T-cell (primary cell): ENCODE data around the gene PCSK1. TPM values are rescaled to one million over a fixed set of nuclear protein-coding genes. Genes with fewer than 3 reads are reported as not detected.

Source experiments
- ATAC-seq, 4 experiments: fragments of 200-7000 bp in 3 of 4; fragments of 150-1000 bp in 1 of 4; cut with Tn5 transposase; replicated peaks in 1 of 4; 1 replicate in 3 of 4; 2 replicates in 1 of 4; pipeline ENCODE4 v1.10.0; 2021; ENCODE audit warnings: moderate library complexity in 3 of 4, mild to moderate bottlenecking in 2 of 4, moderate number of reproducible peaks in 1 of 4
- CTCF ChIA-PET, 2 donors: fragments of 300-600 bp; sonication (Branson Sonifier 250); formaldehyde crosslinking; loops; one replicate each; lab custom pipeline; 2022; ENCODE audit warnings: antibody characterized with exemption in 2 of 2; lab: Charles Lee
- POLR2A ChIA-PET, 2 donors: fragments of 300-600 bp; sonication (Branson Sonifier 250); formaldehyde crosslinking; loops; one replicate each; lab custom pipeline; 2022; ENCODE audit warnings: antibody characterized with exemption in 2 of 2; lab: Charles Lee
- DNase-seq, 35 experiments: peaks; one replicate each; pipeline versions ENCODE4 v3.0.0 to v3.0.0-alpha.2; 2013 to 2023
- H3K27ac ChIP-seq: one replicate; pipeline ENCODE4 v1.5.1; 2013; ENCODE audit warnings: low read length
- H3K27me3 ChIP-seq, 2 experiments: replicated peaks in 1 of 2; 1 replicate in 1 of 2; 2 replicates in 1 of 2; pipeline versions ENCODE4 v1.6.1 to v1.7.0; 2013; ENCODE audit warnings: low read length in 1 of 2, mixed read lengths in 1 of 2; ENCODE audit not compliant: control insufficient read depth in 2 of 2, insufficient read depth in 2 of 2; ENCODE audit errors: extremely low read depth in 1 of 2
- H3K36me3 ChIP-seq, 2 donors: 1 replicate in 1 of 2; 2 replicates in 1 of 2; pipeline versions ENCODE4 v1.6.1 to v1.7.0; 2013; ENCODE audit warnings: low read length in 1 of 2; ENCODE audit not compliant: control insufficient read depth in 2 of 2, insufficient read depth in 1 of 2; ENCODE audit errors: extremely low read depth in 1 of 2
- H3K4me1 ChIP-seq, 2 experiments: 1 replicate in 1 of 2; 2 replicates in 1 of 2; pipeline versions ENCODE4 v1.6.1 to v1.7.0; 2013; ENCODE audit warnings: low read length in 2 of 2, mixed read lengths in 1 of 2; ENCODE audit not compliant: insufficient read depth in 2 of 2, control insufficient read depth in 1 of 2; ENCODE audit errors: extremely low read depth in 1 of 2
- H3K4me3 ChIP-seq, 2 donors: 1 replicate in 1 of 2; 2 replicates in 1 of 2; pipeline versions ENCODE4 v1.5.1 to v1.7.0; 2013; ENCODE audit warnings: mild to moderate bottlenecking in 2 of 2, low read length in 1 of 2, moderate library complexity in 1 of 2; ENCODE audit not compliant: control insufficient read depth in 1 of 2; ENCODE audit errors: extremely low read depth in 1 of 2
- H3K9me3 ChIP-seq: 2 replicates; pipeline ENCODE4 v1.7.0; 2013
- H3K27ac Mint-ChIP-seq, 2 donors: one replicate each; pipeline ENCODE4 v1.8.0; 2020 to 2021; ENCODE audit warnings: mild to moderate bottlenecking in 2 of 2, mixed read lengths in 2 of 2
- H3K27me3 Mint-ChIP-seq, 2 donors: one replicate each; pipeline ENCODE4 v1.8.0; 2021 to 2022; ENCODE audit warnings: mixed read lengths in 2 of 2
- H3K36me3 Mint-ChIP-seq: one replicate; pipeline ENCODE4 v1.8.0; 2021; ENCODE audit warnings: mixed read lengths
- H3K4me1 Mint-ChIP-seq, 3 donors: one replicate each; pipeline ENCODE4 v1.8.0; 2020 to 2022; ENCODE audit warnings: mixed read lengths in 3 of 3, mild to moderate bottlenecking in 1 of 3
- H3K4me3 Mint-ChIP-seq, 3 donors: one replicate each; pipeline ENCODE4 v1.8.0; 2020 to 2022; ENCODE audit warnings: mild to moderate bottlenecking in 3 of 3, mixed read lengths in 3 of 3, moderate library complexity in 3 of 3
- H3K9me3 Mint-ChIP-seq, 3 donors: one replicate each; pipeline ENCODE4 v1.8.0; 2020 to 2022; ENCODE audit warnings: mixed read lengths in 3 of 3
- WGBS: methylation state at CpG from one replicate; pipeline ENCODE4 v1.1.5; 2013; ENCODE audit warnings: missing lambda C conversion rate; ENCODE audit not compliant: insufficient coverage; 5-methylcytosine and 5-hydroxymethylcytosine counted together
- total RNA-seq, 35 experiments: library from RNA in 6 of 35; stranded (reverse) in 6 of 35; fragments of 120-200 nt in 1 of 35; gene quantifications; one replicate each; pipeline versions ENCODE4 v1.2.1 to v1.2.4 and lab custom pipeline; 2013 to 2026

PCSK1 gene
- total RNA-seq, 5 donors from 2014 or later (not counting 1 experiment from before 2014, with no cell fraction given) = not detected

GRCh38 chr5:96342581-96342980, 90.5 kb downstream of the PCSK1 start:
- DNase-seq (no peak), ATAC-seq (no peak)
- Mint-ChIP-seq H3K9me3 (no peaks in the 10 kb centered on the region), H3K27me3 (peaks cover 8 to 15% of the 10 kb centered on the region in 2 donors), H3K4me3 (no peak overlapping the region), H3K27ac (no peak overlapping the region), H3K4me1 (peaks cover 16 to 17% (median 17%) of the 10 kb centered on the region in 3 donors), H3K36me3 (no peaks in the 10 kb centered on the region)
- H3K36me3 ChIP-seq = no peaks in the 10 kb centered on the region
- ChIA-PET POLR2A (no interaction called here), CTCF (interaction anchor here (0.6 to 5.7 kb wide), 4 partner anchors 245 to 778 kb away, joined by 3 to 162 read pairs (median 38); no protein-coding TSS in a partner anchor)
- H3K27ac ChIP-seq = no peak overlapping the region
- H3K27me3 ChIP-seq = peaks cover 0 to 7% of the 10 kb centered on the region in 2 experiments
- H3K4me1 ChIP-seq = peaks cover 4 to 13% of the 10 kb centered on the region in 2 experiments
- no peaks in the 10 kb centered on the region for H3K9me3 ChIP-seq
- no peak overlapping the region for H3K4me3 ChIP-seq
- WGBS = 100% methylated on average over 2 of the region's 4 CpGs

Other genes starting within 250 kb of the PCSK1 start
- gene CAST, start 229.1 kb upstream of the PCSK1 start, total RNA-seq = 100 to 1,000 TPM; 166 to 238 (median 191) TPM